NCI-H2171 (cell line): ENCODE measurements around the gene CREBBP.

Experiments used
- DNase-seq: peaks from one replicate; lab custom pipeline; 2025; lab: John Stamatoyannopoulos, UW

The CREBBP gene

GRCh38 chr16:3797904-3798811 is 82.4 kb downstream of the CREBBP start:
- DNase-seq, result no peak

GRCh38 chr16:3797473-3797872 is 83.0 kb downstream of the CREBBP start:
- DNase-seq, result no peak

- DNase-seq, result no peak
Measured at GRCh38 chr16:3793161-3793576, 87.3 kb downstream of the CREBBP start.

GRCh38 chr16:3792472-3793012 is 88.0 kb downstream of the CREBBP start:
- no peak for DNase-seq

GRCh38 chr16:3791701-3792100 is 88.8 kb downstream of the CREBBP start:
- no peak for DNase-seq

- DNase-seq, result no peak
Measured at GRCh38 chr16:3789375-3790099, 91.0 kb downstream of the CREBBP start.

GRCh38 chr16:3788711-3789374 is 91.7 kb downstream of the CREBBP start:
- no peak for DNase-seq

- no peak for DNase-seq
Measured at GRCh38 chr16:3787924-3788661, 92.4 kb downstream of the CREBBP start.

GRCh38 chr16:3785413-3785812 is 95.1 kb downstream of the CREBBP start:
- no peak for DNase-seq

- DNase-seq, result no peak
Measured at GRCh38 chr16:3783516-3783915, 97.0 kb downstream of the CREBBP start.

GRCh38 chr16:3782566-3782965 is 97.9 kb downstream of the CREBBP start:
- DNase-seq, result no peak

- no peak for DNase-seq
Measured at GRCh38 chr16:3781421-3781820, 99.1 kb downstream of the CREBBP start.

GRCh38 chr16:3780570-3780969 is 99.9 kb downstream of the CREBBP start:
- DNase-seq, result no peak

GRCh38 chr16:3776316-3776715 is 104.2 kb downstream of the CREBBP start:
- no peak for DNase-seq

GRCh38 chr16:3774819-3775218 is 105.7 kb downstream of the CREBBP start:
- no peak for DNase-seq

- no peak for DNase-seq
Measured at GRCh38 chr16:3774156-3774767, 106.3 kb downstream of the CREBBP start.

- DNase-seq, result no peak
Measured at GRCh38 chr16:3773663-3774062, 106.8 kb downstream of the CREBBP start.

- no peak for DNase-seq
Measured at GRCh38 chr16:3771513-3771912, 109.0 kb downstream of the CREBBP start.

GRCh38 chr16:3770530-3770929 is 110.0 kb downstream of the CREBBP start:
- no peak for DNase-seq

- DNase-seq, result no peak
Measured at GRCh38 chr16:3769942-3770341, 110.6 kb downstream of the CREBBP start.

- DNase-seq, result no peak
Measured at GRCh38 chr16:3769013-3769412, 111.5 kb downstream of the CREBBP start.
